GM23338 (cell line): ENCODE results near the gene CELF2. TPM values are rescaled to one million over a fixed set of nuclear protein-coding genes. Genes with fewer than 3 reads are reported as not detected.

Experiments
- ATAC-seq: fragments of 200-7000 bp; cut with Tn5 transposase; 3 replicates; pipeline ENCODE4 v1.9.1; 2020
- DNase-seq: peaks from one replicate; pipeline ENCODE4 v3.0.0-alpha.2; 2015; ENCODE audit warnings: low spot score
- H2AFZ ChIP-seq: fragments of 200-600 bp; sonication (generic); 2 replicates; pipeline ENCODE4 v1.8.0; 2016; ENCODE audit warnings: antibody characterized with exemption, mild to moderate bottlenecking, moderate library complexity
- H3F3A ChIP-seq: fragments of 200-600 bp; sonication (generic); replicated peaks from 2 replicates; pipeline ENCODE4 v1.8.0; 2017; ENCODE audit warnings: antibody characterized with exemption, mixed run types, low read depth
- H3K27ac ChIP-seq: fragments of 200-600 bp; sonication (generic); 2 replicates; pipeline ENCODE4 v1.6.1; 2016; ENCODE audit warnings: low read depth
- H3K27me3 ChIP-seq: fragments of 200-600 bp; sonication (generic); 2 replicates; pipeline ENCODE4 v1.8.0; 2016; ENCODE audit warnings: mild to moderate bottlenecking, mixed run types, moderate library complexity; ENCODE audit not compliant: insufficient read depth
- H3K36me3 ChIP-seq: fragments of 200-600 bp; sonication (generic); 2 replicates; pipeline ENCODE4 v1.8.0; 2016; ENCODE audit warnings: mild to moderate bottlenecking; ENCODE audit not compliant: insufficient read depth
- H3K4me1 ChIP-seq: fragments of 200-600 bp; sonication (generic); 2 replicates; pipeline ENCODE4 v1.8.0; 2016; ENCODE audit warnings: mild to moderate bottlenecking, moderate library complexity; ENCODE audit not compliant: insufficient read depth
- H3K4me2 ChIP-seq: fragments of 200-600 bp; sonication (generic); 2 replicates; pipeline ENCODE4 v1.7.1; 2017; ENCODE audit warnings: mixed run types
- H3K4me3 ChIP-seq: fragments of 200-600 bp; sonication (generic); 2 replicates; pipeline ENCODE4 v1.6.1; 2016; ENCODE audit warnings: mixed run types
- H3K79me2 ChIP-seq: fragments of 200-600 bp; sonication (generic); replicated peaks from 2 replicates; pipeline ENCODE4 v1.8.0; 2017; ENCODE audit warnings: mild to moderate bottlenecking; ENCODE audit not compliant: insufficient read depth
- H3K9me2 ChIP-seq: fragments of 200-600 bp; sonication (generic); 2 replicates; pipeline ENCODE4 v1.8.0; 2017; ENCODE audit not compliant: insufficient read depth
- H4K20me1 ChIP-seq: fragments of 200-600 bp; sonication (generic); replicated peaks from 2 replicates; pipeline ENCODE4 v1.8.0; 2017; ENCODE audit warnings: mild to moderate bottlenecking; ENCODE audit not compliant: insufficient read depth
- H3K27ac Mint-ChIP-seq: 2 replicates; pipeline ENCODE4 v1.8.0; 2020; ENCODE audit warnings: inconsistent platforms, mild to moderate bottlenecking, moderate library complexity, mixed read lengths
- H3K27me3 Mint-ChIP-seq: 3 replicates; pipeline ENCODE4 v1.8.0; 2022; ENCODE audit warnings: low read depth, mild to moderate bottlenecking, moderate library complexity, mixed read lengths, inconsistent platforms; ENCODE audit not compliant: insufficient read depth, poor library complexity
- H3K36me3 Mint-ChIP-seq: 3 replicates; pipeline ENCODE4 v1.8.0; 2021; ENCODE audit warnings: low read depth, mild to moderate bottlenecking, inconsistent platforms, moderate library complexity, mixed read lengths
- H3K4me1 Mint-ChIP-seq: 3 replicates; pipeline ENCODE4 v1.8.0; 2020; ENCODE audit warnings: mild to moderate bottlenecking, inconsistent platforms, mixed read lengths
- H3K4me3 Mint-ChIP-seq: 3 replicates; pipeline ENCODE4 v1.8.0; 2021; ENCODE audit warnings: moderate library complexity, mild to moderate bottlenecking, inconsistent platforms, mixed read lengths
- H3K9me3 Mint-ChIP-seq: 3 replicates; pipeline ENCODE4 v1.8.0; 2020; ENCODE audit warnings: moderate library complexity, mild to moderate bottlenecking, inconsistent platforms, mixed read lengths
- CREB1 ChIP-seq: fragments of 250-450 bp; sonication (Bioruptor Pico); IDR thresholded peaks from 2 replicates; pipeline ENCODE4 v1.5.0; 2020; ENCODE audit warnings: low read depth, mild to moderate bottlenecking, moderate library complexity
- JUNB ChIP-seq: IDR thresholded peaks from one replicate; pipeline ENCODE4 v1.6.1; 2016; ENCODE audit warnings: antibody characterized with exemption; ENCODE audit not compliant: unreplicated experiment
- NANOG ChIP-seq: IDR thresholded peaks from 2 replicates; pipeline ENCODE4 v1.6.1; 2016; ENCODE audit warnings: antibody characterized with exemption, borderline replicate concordance
- POLR2AphosphoS5 ChIP-seq: IDR thresholded peaks from 2 replicates; pipeline ENCODE4 v1.6.1; 2016; ENCODE audit warnings: antibody characterized with exemption, low read depth
- polyA plus RNA-seq: library from polyadenylated mRNA; unstranded; fragments of >200 nt; fragmentation: Nextera tagmentation; extraction: Ambion mirVana; gene quantifications from 2 replicates; pipeline ENCODE4 v1.2.1, GENCODE V29; 2016
- total RNA-seq: library from RNA; depleted of rRNA; stranded (reverse); fragments of >200 nt; shearing (Covaris generic); gene quantifications from 2 replicates; pipeline ENCODE4 v1.2.3, GENCODE V29; 2014
- TF ChIP-seq, protein P1 (sequence below): fragments of 250-450 bp; sonication (Bioruptor Pico); IDR thresholded peaks from 2 replicates; pipeline ENCODE4 v1.5.0; 2020; ENCODE audit warnings: mild to moderate bottlenecking, moderate library complexity
- TF ChIP-seq, protein P2 (sequence below), 2 experiments: fragments of 200-600 bp in 1 of 2; sonication (generic) in 1 of 2; conservative IDR thresholded peaks; 2 replicates each; pipeline versions ENCODE4 v1.5.1 to v1.6.1; 2016 to 2017; ENCODE audit warnings: antibody characterized with exemption in 2 of 2, low read depth in 2 of 2, mild to moderate bottlenecking in 2 of 2, moderate library complexity in 1 of 2
- TF ChIP-seq, protein P3 (sequence below): IDR thresholded peaks from 2 replicates; pipeline ENCODE4 v1.6.1; 2016; ENCODE audit warnings: antibody characterized with exemption

CELF2 gene
- total and polyA plus RNA-seq, 2 experiments from 2014 or later: 18.1 to 22.5 TPM

DNA sequence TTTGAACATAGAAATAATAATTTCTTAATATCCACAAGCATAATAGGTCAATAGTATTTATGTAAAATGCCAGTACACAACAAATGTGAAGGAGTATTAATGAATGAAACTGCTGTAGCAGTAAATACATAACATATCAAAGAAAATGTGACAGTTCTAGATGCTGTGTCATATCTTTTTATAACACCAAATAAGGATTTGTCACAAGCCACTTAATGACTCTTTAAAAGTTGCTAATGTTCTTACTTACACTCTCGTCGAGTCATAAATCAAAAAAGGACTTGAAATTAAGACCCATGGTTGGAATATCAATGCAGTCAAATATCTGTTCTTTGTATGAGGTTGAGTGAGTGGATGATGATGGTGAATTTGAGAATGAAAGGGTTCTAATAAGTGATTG lies 96.6 kb downstream of the CELF2 start (continued):
- TF ChIP-seq, protein P1, sequence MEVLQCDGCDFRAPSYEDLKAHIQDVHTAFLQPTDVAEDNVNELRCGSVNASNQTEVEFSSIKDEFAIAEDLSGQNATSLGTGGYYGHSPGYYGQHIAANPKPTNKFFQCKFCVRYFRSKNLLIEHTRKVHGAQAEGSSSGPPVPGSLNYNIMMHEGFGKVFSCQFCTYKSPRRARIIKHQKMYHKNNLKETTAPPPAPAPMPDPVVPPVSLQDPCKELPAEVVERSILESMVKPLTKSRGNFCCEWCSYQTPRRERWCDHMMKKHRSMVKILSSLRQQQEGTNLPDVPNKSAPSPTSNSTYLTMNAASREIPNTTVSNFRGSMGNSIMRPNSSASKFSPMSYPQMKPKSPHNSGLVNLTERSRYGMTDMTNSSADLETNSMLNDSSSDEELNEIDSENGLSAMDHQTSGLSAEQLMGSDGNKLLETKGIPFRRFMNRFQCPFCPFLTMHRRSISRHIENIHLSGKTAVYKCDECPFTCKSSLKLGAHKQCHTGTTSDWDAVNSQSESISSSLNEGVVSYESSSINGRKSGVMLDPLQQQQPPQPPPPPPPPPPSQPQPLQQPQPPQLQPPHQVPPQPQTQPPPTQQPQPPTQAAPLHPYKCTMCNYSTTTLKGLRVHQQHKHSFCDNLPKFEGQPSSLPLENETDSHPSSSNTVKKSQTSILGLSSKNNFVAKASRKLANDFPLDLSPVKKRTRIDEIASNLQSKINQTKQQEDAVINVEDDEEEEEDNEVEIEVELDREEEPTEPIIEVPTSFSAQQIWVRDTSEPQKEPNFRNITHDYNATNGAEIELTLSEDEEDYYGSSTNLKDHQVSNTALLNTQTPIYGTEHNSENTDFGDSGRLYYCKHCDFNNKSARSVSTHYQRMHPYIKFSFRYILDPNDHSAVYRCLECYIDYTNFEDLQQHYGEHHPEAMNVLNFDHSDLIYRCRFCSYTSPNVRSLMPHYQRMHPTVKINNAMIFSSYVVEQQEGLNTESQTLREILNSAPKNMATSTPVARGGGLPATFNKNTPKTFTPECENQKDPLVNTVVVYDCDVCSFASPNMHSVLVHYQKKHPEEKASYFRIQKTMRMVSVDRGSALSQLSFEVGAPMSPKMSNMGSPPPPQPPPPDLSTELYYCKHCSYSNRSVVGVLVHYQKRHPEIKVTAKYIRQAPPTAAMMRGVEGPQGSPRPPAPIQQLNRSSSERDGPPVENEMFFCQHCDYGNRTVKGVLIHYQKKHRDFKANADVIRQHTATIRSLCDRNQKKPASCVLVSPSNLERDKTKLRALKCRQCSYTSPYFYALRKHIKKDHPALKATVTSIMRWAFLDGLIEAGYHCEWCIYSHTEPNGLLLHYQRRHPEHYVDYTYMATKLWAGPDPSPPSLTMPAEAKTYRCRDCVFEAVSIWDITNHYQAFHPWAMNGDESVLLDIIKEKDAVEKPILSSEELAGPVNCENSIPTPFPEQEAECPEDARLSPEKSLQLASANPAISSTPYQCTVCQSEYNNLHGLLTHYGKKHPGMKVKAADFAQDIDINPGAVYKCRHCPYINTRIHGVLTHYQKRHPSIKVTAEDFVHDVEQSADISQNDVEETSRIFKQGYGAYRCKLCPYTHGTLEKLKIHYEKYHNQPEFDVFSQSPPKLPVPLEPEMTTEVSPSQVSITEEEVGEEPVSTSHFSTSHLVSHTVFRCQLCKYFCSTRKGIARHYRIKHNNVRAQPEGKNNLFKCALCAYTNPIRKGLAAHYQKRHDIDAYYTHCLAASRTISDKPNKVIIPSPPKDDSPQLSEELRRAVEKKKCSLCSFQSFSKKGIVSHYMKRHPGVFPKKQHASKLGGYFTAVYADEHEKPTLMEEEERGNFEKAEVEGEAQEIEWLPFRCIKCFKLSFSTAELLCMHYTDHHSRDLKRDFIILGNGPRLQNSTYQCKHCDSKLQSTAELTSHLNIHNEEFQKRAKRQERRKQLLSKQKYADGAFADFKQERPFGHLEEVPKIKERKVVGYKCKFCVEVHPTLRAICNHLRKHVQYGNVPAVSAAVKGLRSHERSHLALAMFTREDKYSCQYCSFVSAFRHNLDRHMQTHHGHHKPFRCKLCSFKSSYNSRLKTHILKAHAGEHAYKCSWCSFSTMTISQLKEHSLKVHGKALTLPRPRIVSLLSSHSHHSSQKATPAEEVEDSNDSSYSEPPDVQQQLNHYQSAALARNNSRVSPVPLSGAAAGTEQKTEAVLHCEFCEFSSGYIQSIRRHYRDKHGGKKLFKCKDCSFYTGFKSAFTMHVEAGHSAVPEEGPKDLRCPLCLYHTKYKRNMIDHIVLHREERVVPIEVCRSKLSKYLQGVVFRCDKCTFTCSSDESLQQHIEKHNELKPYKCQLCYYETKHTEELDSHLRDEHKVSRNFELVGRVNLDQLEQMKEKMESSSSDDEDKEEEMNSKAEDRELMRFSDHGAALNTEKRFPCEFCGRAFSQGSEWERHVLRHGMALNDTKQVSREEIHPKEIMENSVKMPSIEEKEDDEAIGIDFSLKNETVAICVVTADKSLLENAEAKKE (CRISPR knock-in tag): no peak

DNA sequence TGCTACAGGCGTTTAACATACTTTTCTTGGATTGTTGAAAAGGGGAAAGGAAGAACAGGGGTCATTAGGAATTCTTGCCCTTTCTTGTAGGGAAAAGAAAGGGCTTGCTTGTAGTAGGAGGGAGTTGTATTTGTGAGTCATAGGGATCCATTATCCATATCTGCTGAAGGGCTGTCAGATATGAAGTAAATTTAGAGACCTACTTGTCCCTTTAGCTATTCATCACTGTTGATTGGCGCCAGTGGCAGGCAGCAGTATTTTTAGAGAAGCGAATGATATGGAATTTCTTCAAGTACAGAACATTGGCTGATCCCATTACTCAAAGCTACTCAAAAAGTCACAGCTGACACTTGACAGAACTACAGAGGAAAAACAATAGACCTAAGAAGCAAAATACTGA lies 97.7 kb downstream of the CELF2 start:
- Histone ChIP-seq H3K36me3 (no peaks in the 10 kb centered on the region), H3K4me3 (no peak overlapping the region), H3K9me2 (no peaks in the 10 kb centered on the region), H3K4me2 (no peak overlapping the region), H3F3A (no peaks in the 10 kb centered on the region), H3K79me2 (peaks cover 7% of the 10 kb centered on the region; the same call in 1 of the 2 replicates), H3K4me1 (no peaks in the 10 kb centered on the region; the same call in 1 of the 2 replicates), H4K20me1 (no peaks in the 10 kb centered on the region; the same call in 1 of the 2 replicates), H2AFZ (no peak overlapping the region), H3K27ac (no peak overlapping the region), H3K27me3 (no peaks in the 10 kb centered on the region)
- Mint-ChIP-seq H3K9me3 (peaks cover under 1% of the 10 kb centered on the region; the same call in 1 of the 3 replicates), H3K27me3 (no peaks in the 10 kb centered on the region), H3K36me3 (no peaks in the 10 kb centered on the region), H3K4me1 (peaks cover 7% of the 10 kb centered on the region; the same call in 2 of the 3 replicates), H3K27ac (no peak overlapping the region), H3K4me3 (no peak overlapping the region)
- DNase-seq (no peak), ATAC-seq (no peak)
- TF ChIP-seq POLR2AphosphoS5 (no peak), NANOG (no peak), CREB1 (CRISPR knock-in tag) (no peak), JUNB (no peak)
- TF ChIP-seq, protein P2, sequence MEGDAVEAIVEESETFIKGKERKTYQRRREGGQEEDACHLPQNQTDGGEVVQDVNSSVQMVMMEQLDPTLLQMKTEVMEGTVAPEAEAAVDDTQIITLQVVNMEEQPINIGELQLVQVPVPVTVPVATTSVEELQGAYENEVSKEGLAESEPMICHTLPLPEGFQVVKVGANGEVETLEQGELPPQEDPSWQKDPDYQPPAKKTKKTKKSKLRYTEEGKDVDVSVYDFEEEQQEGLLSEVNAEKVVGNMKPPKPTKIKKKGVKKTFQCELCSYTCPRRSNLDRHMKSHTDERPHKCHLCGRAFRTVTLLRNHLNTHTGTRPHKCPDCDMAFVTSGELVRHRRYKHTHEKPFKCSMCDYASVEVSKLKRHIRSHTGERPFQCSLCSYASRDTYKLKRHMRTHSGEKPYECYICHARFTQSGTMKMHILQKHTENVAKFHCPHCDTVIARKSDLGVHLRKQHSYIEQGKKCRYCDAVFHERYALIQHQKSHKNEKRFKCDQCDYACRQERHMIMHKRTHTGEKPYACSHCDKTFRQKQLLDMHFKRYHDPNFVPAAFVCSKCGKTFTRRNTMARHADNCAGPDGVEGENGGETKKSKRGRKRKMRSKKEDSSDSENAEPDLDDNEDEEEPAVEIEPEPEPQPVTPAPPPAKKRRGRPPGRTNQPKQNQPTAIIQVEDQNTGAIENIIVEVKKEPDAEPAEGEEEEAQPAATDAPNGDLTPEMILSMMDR (conservative IDR thresholded peaks at IDR 0.05; ENCODE audit: low read depth in 2 of 2): no peak
- TF ChIP-seq, protein P1 (CRISPR knock-in tag): no peak
- TF ChIP-seq, protein P3, sequence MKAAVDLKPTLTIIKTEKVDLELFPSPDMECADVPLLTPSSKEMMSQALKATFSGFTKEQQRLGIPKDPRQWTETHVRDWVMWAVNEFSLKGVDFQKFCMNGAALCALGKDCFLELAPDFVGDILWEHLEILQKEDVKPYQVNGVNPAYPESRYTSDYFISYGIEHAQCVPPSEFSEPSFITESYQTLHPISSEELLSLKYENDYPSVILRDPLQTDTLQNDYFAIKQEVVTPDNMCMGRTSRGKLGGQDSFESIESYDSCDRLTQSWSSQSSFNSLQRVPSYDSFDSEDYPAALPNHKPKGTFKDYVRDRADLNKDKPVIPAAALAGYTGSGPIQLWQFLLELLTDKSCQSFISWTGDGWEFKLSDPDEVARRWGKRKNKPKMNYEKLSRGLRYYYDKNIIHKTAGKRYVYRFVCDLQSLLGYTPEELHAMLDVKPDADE: no peak
